HG03280 (cell line): ENCODE data around the gene SSTR5.

Experiments
- ATAC-seq: cut with Tn5 transposase; IDR thresholded peaks from one replicate; pipeline ENCODE4 v1.9.1; 2021; ENCODE audit warnings: mild to moderate bottlenecking, moderate library complexity; ENCODE audit not compliant: unreplicated experiment

The SSTR5 gene

DNA sequence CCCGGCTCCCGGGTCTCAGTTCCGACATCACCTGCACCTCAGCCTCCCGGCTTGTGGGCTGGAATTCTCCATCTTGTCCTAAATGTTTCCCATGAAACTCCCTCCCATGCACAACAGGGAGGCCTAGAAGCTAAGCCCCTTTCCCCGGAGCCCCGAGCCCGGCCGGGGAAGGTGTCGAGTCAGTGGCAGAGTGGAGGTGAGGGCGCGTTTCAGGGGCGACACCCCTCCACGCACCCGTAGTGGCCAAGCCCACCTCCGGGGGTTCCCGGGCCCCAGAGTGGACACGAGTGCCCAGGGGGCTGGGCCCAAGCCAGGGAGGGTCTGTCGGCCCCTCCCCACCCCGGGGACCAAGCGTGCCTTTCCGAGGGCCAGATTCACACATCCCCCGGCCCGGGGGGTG lies 48.5 kb downstream of the SSTR5 start:
- ATAC-seq, result no peak

DNA sequence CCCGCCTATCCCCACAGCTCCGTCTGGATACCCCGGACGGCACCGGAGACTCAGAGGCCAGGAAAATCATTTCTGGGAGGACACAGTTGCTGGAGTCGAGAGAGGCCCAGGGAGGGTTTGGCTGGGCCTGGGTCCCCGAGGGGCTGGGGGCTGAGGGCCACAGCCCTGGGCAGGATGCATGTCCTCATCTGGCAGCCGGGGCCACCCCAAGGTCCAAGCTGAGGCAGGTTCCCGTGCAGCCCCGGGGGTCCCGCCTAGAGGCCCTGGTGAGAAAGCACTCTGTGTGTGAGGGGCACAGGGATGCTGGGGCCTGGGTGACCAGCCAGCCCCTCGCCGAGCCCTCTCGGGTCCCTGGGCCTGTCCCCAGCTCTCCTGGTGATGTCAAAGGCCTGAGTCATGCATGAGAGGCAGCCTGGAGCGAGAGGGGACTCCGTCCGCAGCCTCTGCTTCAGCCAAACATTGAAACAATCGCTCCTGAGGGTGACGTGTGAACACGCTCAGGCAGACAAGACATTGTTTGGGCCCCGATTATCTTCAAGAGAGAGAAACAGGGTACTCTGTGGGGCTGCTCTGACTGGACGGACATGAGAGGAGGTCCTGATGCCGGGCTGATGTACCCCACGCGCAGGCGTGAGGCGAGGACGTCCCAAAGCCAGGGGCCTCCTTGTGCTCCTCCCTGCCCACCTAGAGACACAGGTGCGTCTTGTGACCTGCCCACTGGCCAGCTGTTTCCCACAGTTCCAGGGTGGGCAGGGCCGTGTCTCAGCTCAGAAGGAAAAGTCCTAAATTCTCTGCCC lies 49.3 kb downstream of the SSTR5 start:
- no peak for ATAC-seq

DNA sequence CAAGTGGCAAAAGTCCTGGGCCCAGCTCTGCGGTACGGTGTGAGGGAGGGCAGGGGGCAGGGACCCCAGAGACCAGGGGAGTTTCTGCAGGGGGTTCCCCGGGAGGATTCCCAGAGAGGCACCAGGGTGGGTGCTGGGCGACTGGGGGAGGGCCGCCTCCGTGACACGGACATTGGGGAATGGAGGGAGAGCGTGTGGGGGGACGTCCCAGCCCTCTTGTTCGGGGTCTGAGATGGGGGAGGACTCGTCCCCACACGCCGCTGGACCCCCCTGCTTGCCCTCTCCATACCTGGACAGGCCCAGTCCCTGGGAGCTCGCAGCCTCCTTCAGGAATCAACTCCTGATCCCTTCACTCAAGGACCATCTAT lies 49.8 kb downstream of the SSTR5 start:
- ATAC-seq, result no peak

DNA sequence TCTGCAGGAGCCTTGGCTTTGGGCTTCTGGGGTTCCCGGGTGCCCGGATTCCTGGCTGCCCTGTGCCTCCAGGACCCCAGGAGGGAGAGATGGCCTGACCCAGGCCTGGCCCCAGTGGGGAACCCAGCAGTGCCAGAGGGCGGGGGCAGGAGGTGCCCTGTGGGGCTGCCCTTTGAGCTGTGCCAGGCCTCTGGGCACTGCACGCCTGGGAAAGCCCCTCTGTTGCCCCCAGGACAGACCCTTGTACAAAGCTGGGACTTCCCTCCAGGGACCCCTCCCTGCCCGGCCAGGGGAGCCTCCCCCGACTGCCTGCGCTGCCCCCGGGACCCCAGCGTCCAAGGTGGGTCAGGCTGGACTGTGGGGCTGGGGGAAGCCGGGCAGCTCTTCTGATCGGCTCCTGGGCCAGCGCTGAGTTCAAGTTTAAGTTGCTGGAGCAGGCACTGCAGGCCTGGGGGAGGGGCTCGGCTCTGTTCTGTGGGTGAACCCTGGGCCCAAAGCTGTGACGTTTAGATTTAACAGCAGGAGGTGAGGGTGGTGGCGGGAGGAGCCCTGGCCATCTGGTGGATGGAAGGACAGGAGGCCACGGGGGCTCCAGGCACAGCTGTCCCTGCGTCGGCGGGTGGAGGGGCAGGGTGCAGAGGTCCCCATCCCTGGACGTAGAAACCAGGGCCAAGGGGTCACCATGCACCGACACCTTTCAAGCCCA lies 51.1 kb downstream of the SSTR5 start:
- ATAC-seq, result no peak

DNA sequence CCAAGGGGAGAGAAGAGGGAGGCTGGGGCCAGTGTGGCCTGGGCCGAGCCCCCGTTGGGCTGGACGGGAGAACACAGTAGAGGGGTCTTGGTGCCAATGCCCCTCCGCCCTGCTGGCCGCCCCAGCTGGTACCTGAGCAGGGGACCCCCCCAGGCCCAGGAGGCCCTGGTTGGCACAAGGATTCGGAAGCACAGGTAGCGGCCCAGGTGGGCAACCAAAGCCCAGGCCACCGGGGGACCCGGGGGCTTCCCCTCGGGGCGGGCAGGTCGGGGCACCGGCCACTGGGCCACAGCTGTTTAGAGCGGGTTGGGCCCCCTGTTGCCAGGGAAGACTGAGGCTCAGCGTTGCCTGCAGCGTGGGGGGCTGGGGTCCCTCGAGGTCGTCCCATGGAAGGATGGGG lies 51.7 kb downstream of the SSTR5 start:
- no peak for ATAC-seq

DNA sequence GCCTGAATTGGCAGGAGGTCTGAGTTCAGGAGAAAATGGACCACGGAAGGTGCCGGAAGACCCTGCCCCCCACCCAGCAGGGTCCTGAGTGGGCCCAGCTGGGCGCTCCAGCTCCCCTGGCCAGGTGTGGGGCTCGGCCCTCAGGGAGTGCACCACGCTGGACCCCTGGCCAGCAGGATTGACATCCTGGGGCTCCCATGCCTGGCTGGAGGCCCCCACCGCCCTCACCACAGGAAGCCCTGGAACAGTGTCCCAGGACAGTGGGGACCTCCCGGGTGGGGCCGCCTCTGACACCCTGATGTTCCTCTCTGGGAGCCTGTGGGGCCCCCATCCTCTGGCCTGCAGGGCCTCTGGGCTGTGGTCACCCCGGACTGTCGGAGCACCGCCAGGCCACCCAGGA lies 52.2 kb downstream of the SSTR5 start:
- no peak for ATAC-seq

DNA sequence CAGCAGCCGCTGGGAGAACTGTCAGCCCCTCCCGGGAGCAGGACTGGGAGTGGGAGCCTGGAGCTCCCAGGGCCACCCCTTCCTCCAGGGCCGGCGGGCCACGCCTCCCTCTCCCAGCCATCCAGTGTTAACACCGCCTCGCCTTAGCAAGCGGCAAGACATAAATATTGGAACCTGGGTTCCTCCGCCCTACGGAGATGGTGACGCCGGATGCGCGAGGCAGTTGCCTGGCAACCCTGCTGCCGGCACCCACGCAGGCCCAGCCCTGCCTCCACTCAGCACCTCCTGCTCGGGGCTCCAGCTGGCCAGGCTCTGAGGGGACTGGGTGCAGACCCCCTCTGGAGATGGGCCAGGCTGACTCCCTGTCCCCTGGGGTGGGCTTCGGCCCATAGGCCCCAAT lies 52.9 kb downstream of the SSTR5 start:
- no peak for ATAC-seq

DNA sequence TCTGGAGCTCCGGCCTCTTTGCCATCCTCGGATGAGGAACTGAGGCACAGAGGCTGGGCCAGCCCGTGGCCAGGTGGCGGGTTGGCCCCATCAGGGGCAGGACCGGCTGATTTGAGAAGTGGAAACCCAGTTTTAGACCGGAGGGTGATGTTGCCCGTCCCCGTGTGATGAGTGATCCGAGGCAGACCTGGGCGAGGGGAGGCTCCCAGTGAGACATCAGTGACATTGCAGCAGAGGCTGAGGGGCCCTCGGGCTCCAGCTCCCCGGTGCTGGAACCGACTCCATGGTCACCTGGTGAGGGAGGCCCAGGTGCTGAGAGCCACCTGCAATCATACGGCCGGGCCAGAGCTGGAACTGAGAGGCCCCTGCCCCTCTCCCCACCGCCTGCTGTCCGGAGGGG lies 53.5 kb downstream of the SSTR5 start:
- no peak for ATAC-seq

DNA sequence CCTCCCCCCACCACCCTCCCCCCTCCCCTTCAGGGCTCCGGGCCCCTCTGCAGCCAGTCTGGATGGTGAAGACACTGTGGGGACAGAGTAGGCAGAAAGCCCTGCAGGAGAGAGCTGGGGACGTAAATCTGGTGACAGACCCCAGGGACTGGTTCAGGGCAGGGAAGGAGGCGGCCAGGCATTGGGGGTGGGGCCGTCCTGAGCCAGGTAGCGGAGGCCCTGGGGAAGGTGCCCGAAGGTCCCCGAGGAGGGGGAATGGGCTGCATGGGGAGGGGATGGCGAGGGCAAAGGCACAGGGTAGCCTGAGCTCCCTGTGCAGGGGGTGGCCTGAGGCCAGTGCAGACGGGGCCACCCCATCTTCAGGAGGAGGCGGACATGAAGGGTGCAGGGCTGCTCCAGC lies 54.0 kb downstream of the SSTR5 start:
- no peak for ATAC-seq

DNA sequence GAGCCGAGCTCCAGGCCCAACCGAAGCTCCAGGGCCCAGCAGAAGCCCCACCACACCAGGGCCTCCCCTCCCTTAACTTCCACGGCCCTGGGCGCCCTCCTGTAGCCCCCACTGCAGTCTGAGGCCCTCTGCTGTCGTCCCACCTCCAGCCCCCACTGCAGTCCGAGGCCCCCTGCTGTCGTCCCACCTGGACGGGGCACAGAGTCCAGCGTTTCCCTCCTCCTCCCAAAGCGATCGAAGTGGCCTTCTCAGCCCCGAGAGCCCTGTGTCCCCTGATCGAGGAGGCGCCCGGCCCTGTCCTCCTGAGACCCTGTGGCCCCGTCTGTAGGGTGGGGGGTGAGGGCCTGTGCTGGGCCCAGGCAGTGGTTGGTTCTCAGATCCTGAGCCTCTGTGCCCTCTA lies 54.6 kb downstream of the SSTR5 start:
- ATAC-seq, result no peak

DNA sequence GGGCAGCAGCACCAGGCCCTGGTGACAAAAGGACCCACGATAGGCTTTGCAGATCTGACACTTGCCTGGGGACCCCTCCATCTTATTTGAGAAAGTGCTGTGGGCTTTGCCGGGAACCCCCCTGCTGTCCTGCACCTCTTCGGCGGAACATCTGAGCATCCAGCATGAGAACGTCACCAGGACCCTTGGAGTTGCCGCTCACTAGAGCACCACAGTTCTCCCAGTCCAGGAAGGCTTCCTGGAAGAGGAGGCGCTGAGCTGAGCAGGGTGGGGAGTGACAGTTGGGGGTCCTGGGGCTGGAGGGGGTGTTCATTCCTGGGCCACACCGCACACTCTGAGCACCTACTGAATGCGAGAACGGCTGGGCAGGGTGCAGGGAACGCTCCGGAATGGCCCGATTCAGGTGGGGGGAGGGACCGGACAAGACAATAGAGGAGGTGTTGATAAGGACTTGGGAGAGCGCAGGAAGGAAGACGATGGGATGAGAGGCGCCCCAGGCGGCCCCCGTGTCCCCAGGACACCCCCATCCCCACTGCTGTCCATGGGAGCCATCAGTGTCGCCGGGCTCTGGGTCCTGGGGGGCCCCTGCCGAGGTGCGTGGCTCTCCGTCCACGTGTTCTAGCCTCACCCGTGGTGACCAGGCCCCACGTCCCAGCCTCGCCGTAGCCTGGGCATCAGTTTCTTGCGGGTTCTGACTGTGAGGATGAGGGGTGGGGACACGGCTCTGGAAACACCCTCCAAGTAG lies 55.6 kb downstream of the SSTR5 start:
- ATAC-seq, result no peak

DNA sequence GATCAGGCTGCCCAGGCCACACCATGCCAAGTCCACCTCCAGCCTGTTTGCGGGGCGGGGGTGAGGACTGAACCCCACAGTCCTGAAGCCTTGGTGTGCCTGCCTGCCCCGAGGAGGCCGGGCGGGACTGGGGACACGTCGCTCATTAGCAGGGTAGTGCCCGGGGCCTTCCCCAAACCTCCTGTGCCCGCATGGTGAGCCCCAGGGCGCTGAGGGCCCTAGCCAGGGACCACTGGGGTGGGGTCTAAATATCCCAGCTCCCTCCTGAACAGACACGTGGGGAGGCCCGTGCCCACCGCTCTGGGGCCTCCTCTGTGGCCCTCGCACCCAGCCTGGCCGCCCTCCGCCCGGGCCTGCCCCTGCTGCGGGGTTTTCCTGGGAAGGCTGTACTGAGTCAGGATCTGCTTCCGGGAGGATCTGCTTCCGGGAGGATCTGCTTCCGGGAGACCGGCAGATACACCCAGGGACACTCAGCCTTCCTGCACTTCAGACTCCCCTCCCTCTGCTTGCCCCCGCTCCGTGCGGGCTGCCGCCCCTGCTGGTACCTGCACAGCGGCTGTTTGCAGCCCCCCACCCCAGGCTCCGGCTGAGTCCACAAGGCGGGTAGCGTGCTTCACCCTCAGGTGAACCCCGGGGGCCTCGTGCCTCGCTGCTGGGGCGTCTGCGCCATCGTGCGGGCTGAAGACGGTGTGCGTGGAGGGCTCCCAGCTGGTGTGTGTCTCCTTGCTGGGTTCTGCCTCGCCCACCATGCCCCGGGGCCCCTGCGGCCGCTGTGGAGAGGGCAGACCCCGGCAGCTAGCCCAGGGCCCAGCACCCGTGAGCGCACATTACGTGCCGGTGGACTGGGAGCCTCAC lies 56.8 kb downstream of the SSTR5 start:
- no peak for ATAC-seq

DNA sequence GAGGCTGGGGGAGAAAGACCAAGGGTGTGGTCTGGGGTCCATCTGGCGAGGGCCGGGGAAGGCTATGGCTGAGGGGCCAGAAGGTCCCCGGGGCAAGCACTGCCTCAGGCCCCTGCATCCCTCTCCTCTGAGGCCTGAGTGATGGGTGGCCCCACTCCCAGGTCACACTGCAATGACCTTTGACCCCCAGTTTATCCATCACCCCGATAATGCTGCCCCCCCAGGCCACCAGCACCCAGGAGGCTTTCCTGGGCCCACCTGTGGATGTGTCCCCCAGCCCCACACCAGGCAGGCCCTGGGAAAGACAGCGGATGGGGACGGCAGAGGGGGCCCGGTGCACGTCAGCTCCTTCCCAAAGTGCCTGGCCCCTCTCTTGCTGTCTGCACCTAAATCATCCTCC lies 57.8 kb downstream of the SSTR5 start:
- ATAC-seq, result no peak
